Measurements from ENCODE around the gene MB. TPM values are rescaled to one million over a fixed set of nuclear protein-coding genes. Genes with fewer than 3 reads are reported as not detected.

Gene MB
- total RNA-seq, 1 donor from 2014 or later, result 7.7 TPM

DNA sequence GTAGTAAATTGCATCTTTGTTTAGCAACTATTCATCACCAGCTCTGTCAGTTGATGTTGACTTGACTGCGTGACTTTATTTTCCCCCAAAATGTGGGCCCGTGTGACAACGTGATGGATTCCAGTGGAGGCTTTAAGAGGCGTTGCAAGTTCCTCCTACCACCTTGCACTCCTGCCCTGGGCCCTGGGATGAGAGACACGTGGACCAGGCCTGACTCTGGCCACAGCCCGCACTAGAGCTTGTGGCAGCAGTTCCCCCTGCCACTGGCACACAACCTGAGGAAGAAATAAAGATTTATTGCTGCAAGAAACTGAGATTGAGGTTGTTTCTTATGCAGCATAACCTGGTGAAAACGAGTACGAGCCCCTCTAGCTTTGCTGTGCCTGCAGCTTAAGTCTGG is 44.6 kb downstream of the MB start:
- no peak for ATAC-seq

DNA sequence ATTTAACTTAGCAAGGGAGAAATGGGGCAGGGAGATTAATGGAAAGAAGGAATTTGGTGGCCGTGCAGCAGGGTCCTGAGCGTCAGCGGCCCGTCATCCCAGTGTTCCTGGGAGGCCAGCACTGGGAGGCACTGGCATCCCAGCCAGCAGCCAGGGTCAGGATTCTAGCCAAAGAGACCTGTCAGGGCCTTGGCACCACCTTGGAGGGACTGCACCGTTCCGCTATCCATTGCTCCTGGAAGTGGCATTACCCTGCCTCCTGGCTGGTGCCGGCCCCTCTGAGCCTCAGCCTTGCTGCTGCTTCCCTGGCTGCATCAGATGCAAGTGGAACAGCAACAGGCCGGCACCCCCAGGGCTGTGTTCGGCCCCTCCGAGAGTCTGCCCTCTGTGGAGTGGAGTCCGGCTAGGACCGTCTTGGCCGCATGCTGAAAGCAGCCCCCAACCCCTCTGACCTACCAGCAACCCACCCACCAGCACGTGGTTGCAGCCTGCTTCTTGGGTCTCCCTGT is 46.4 kb downstream of the MB start:
- ATAC-seq, result no peak

DNA sequence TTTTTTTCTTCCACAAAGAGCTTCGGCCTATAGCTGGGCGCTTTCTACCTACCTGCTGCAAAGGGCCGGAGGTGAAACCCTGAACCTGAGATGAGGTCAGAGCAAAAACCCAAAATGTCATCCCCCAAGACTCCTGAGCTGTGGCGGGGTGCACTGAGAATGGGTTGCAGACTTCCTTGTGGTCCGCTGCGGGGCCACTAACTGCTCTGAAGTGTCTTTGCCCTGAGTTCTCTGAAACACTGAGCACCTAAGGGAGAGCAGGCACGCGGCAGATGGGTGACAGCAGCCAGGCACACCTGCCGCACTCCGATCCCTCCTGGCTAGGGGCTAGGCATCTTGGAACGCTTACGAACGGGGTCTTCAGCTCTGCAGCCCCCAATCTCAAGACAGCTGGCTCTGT is 47.2 kb downstream of the MB start:
- no peak for ATAC-seq

DNA sequence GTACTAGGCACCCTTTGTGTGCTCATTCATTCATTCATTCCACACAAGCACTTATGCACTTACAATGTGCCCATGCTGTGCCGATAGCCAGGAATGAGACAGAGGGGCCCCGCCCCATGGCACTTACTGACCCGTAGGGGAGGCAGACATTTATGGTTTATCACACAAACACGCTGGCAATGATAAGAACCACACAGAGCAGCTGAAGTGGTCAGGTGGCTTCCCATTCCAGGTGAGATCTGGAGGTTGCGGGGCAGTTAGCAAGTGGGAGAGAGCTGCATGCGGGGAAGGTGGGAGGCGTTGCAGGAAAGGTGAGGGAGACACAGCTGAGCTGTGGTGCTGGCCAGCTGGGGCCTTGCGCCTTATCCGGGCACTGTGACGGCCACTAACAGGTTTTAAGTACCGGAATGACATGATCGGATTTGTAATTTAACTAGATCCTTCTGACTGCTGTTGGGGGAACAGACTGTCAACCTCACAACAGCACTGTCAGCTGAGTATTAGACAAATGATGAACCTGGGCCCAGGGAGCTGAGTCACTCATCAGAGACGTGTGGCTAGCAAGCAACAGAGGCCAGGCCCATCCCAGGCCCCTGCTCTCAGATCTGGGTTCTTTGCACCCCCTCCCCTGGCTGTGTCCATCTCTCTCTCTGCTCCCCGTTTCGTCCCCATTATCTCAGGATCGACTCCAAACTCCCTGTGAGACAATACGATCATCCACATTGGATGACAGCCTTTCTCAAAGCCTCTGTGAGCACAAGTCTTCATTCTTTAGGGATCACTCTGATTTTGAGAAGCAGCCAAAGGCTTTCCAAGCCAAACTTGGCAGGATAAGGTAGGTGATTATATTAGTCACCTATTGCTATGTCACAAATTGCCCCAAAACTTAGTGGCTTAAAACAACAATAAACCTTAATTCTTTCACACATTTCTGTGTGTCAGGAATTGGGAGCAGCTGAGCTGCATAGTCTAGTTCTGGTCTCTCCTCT is 48.1 kb downstream of the MB start:
- peak; percentile 46 for ATAC-seq

DNA sequence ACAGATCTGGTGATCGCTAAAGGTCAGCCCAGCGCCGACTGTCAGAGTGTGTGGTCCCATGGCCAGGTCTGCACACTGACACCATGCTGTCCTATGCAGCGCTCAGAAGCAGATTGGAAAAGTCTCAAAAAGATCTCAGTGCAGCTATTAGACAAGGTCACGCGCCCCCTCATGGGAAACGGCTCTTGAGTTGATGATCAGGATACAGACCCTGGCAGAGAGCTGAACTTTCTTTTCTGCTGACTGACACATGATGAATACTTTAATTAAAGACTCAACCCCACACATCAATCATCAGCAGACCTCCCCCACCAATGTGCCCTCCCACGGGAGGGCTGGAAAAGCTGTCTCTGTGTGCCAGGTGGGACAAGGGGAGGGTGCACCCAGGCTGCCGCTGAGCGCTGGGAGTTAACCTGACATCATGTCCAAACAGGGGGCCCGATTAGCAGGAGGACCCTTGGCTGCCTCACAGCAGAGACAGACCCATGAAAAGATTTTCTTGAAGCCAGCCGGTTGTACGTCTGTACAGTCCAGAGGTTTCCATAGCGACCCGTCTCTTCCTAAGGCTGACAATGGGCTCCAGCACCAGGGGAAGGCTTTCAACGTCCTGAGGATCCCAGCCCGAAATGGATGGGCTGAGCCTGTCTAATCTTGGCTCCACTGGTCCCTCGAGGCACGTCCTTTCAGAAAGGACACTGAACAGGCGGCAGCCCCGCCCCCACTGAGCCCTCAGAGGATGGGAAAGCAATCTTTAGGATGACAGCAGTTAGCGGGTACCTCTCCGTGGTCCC is 49.6 kb downstream of the MB start:
- ATAC-seq, result no peak

DNA sequence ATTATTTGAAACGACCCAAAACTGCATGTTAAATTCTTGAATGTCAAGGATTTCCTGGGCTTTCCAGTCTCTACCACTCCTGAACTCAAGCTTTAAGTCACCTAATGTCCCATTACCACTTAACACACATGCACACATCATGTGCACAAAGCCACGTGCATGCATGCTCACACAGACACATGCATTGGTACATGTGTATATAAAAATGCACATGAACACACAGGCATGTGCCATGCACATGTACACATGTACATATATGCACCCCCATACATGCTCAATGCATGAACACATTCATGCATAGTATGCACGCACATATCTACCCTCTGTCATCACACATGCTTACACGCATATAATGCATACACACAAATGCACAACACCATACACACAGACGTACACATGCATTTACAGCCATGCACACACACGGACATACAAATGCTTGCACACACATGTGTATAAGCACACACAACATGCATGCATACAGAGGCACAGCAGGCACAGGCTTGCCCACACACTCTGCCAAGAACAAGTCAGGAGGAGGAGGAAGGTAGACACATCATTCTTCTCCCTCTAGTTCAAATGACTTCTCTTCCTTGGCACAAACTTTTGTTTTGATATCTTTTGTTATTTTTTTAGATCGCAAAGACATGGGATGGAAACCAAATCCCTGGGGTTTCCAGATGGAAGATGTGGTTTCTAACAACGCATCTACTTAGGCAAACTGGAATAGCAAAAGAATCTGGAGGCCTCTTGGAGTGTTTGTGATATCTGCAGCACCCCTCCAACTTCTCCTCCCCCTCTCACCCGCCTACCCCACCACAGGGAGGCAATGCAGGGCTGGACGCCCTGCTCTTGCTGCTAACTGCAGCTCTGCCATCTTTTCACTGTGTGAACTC is 51.9 kb downstream of the MB start:
- no peak for ATAC-seq

DNA sequence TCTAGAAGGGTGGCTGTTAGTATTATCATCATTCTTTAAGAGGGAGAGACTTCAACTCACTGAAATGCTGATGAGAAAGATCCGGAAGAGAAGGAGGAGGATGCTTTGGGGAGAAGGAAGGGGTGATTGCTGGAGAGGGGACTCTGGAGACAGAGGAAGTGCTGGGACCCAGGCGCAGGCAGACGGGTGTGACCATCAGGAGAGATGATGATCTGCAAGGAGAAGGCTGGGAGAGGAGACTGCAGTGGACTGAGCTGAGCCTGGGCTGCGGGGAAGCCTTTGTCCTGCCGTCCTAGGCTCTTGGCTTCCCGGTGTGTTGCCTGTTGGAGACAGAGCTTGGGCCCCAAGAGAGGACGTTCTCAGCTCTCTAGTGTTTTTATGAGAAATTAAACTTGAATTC is 53.9 kb downstream of the MB start:
- no peak for ATAC-seq

DNA sequence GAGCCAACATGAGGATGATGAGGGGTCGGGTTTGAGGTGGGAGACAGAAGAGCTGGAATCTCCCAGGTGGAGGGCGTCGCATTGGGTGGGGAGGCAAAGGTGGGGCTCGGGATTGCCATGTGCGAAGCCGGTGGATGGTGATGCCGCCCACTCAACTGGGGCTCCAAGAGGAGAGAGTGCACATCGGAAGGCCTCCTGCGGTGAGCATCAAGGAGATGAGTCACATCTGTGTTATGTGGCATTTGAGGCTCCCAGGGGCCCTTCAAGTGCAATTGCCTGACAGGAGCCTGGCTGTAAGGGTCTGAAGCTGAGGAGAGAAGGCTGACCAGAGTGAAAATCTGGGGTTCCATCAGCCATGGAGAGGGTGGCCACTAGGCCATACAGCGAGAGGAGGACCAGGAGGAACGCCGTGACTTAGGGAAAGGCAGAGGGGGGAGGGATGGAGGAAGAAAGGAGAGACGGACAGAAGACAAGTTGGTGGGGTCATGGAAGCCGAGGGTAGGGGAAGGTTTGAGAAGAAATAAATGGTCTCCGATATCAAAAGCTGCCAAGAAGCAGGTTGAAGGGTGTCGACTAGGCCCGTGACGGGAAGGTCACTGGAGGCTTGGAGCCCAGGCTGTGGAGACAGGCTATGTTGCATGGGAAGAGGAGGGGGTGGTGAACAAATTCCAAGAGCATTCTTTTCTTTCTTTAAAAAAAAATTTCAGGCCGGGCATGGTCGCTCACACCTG is 55.2 kb downstream of the MB start:
- no peak for ATAC-seq

DNA sequence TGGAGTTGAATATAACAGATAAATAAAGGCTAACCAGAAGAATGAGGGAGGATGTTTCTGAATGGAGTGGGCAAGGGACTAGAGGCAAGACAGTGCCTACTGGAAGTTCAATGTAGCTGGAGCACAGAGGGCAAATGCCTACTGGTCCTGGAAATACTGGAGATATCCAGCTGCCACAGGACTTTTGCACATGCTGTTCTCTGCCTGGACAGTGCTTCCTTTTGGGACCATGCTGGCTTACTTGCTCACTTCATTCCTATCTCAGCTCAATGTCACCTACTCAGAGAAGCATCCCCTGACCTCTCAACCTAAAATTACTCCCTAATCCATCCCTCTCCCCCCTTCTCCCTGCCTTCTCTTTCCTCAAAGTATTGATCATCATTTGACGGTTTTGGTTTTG is 56.3 kb downstream of the MB start:
- ATAC-seq, result no peak

DNA sequence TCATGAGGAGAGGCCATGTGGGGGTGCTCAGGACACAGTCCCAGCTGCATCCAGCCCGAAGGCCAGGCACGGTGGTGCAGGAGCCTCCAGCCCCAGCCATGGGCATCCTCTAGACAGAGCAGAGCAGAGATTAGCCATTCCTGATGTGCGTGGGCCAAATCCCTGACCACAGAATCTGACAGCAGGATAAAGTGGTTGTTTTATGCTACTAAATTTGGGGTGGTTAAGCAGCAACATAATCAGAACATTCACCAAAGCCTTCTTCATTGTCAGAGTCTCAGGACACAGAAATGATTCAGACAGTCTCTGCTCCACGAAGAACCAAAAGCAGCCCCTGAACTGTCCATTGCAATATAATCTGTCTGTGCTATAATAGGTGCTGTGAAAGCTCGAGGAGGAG is 56.8 kb downstream of the MB start:
- ATAC-seq, result no peak

DNA sequence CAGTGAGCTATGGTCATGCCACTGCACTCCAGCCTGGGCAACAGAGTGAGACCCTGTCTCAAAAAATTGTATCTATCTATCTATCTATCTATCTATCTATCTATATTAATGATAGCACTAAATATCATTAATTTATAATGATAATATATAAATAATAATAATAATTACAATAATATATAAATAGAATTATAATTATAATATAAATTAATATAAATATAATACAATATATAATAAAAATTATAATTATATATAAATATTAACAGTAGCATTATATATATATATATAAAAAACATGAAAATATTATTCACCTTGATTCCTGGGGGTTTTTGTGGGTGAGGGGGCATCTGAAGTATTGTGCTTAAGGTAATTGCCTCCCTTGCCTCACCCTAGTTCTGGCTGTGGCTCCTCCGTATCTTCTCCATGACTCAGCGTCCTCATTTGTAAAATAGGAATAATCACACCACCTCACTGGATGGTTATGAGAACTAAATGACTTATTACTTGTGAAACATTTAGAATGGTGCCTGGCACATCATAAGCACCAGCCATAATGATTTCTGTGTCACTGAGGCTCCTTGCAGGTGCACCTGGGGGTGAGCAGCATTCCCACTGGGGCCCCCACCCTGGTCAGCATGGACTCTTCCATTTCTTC is 57.6 kb downstream of the MB start:
- no peak for ATAC-seq

DNA sequence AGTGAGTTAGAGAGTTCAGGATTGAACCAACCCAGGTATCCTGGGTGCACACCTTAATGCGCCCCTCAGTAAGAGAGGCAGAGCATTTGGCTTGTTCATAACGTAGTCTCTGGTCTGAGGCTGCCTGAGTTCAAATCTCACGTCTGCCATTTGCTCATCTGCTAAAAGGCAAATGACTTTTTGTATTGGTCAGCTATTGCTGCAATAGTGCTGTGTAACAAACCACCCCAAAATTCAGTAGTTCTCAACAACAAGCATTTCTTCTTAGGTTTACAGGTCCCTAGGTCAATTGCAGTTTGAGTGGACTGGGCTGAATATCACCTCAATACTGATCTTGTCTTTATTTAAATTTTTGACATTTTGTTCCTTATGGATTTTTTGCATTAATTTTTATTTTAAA is 58.4 kb downstream of the MB start:
- no peak for ATAC-seq

DNA sequence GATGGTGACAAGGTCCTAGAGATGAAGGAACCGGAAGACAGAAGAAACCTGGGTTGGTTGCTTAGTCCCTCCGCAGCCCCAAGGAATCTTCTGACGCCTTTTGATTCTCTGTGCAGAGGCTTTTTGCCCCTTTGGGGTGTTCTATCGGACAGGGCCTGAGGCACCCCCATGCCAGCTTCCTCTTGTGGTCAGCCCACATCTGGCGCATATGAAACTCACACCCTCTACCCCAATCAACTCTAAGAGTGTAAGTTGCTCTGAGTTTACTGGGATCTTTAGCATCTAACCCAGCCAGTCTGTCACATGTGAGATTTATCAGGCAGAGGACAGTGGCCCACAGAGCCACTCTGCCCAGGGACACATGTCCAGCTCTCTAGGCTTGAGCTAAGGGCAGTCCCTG is 59.1 kb downstream of the MB start:
- ATAC-seq, result no peak

Other genes with a start within 250 kb of the MB start
- gene HMOX1, start 236.2 kb downstream of the MB start, total RNA-seq, result 27.8 TPM
- gene MCM5, start 217.2 kb downstream of the MB start, total RNA-seq, result 34.4 TPM
- 0.28 TPM for gene RASD2, start 76.5 kb downstream of the MB start, total RNA-seq
- 8.1 TPM for gene APOL6, start 31.1 kb upstream of the MB start, total RNA-seq
- not detected for gene APOL5, start 100.5 kb upstream of the MB start, total RNA-seq

Data from esophagus mucosa (tissue), 1 donor.